ENCODE measurements around the gene NSRP1.
"Not testable (repeated sequence)": the region's sequence is repeated elsewhere in the genome, so short reads cannot be mapped to it uniquely, and the experiment has no call there.

NSRP1 gene, protein sequence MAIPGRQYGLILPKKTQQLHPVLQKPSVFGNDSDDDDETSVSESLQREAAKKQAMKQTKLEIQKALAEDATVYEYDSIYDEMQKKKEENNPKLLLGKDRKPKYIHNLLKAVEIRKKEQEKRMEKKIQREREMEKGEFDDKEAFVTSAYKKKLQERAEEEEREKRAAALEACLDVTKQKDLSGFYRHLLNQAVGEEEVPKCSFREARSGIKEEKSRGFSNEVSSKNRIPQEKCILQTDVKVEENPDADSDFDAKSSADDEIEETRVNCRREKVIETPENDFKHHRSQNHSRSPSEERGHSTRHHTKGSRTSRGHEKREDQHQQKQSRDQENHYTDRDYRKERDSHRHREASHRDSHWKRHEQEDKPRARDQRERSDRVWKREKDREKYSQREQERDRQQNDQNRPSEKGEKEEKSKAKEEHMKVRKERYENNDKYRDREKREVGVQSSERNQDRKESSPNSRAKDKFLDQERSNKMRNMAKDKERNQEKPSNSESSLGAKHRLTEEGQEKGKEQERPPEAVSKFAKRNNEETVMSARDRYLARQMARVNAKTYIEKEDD

GRCh38 chr17:30116661-30117551 is at the start of gene NSRP1:
NSRP1 (plus strand) TSS chr17:30116816; CDS start chr17:30116844, 28 bp downstream.
- DNase-seq (ENCODE audit: low read depth in 3 of 3): peak; percentile 86 to 96 (median 89)

DNA sequence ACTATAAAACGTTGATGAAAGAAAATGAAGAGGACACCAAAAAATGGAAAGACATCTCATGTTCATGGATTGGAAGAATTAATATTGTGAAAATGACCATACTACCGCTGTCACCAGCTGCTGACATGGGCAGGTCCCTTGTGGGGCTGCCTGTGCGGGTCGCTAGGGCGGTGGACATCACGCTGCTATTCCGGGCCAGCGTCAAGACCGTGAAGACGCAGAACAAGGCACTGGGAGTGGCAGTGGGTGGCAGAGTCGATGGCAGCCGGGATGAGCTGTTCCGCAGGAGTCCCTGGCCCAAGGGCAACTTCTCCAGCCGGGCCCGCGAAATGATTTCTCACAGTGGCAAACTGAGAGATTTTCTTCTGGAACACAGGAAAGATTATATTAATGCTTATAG is 48.2 kb upstream of the NSRP1 start:
- DNase-seq (ENCODE audit: low read depth in 3 of 3): no peak

DNA sequence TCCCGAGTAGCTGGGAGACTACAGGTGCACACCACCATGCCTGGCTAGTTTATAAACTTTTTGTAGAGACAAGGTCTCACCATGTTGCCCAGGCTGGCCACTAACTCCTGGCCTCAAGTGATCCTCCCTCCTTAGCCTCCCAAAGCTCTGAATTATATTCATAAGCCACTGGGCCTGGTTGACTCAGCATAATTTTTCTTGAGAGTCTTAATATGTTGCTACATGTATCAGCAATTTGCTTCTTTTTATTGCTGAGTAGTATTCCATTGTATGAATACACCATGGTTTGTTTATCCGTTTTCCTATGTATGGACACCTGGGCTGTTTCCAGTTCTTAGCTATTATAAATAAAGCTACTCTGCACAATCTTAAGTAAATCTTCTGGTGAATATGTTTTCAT is 42.4 kb upstream of the NSRP1 start:
- no peak for DNase-seq (ENCODE audit: low read depth in 3 of 3)

DNA sequence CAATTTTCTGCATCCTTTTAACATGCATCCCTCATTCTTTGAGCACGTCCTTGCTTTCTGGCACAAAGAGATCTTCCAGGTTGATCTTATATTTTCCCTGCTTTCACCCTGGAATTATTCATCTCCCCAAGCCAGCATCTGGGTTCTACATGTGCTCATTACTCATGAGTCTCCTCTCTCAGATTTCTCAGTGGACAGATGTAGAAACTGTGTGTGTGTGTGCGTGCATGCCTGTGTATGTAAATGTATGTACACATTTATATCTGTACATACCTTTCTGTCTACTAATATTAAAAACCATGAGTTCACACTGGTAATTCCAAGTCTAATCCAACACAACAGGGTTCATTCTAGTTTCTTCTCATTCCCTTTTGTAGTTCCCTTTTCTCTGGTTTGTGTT is 41.9 kb upstream of the NSRP1 start:
- DNase-seq (ENCODE audit: low read depth in 3 of 3): no peak

DNA sequence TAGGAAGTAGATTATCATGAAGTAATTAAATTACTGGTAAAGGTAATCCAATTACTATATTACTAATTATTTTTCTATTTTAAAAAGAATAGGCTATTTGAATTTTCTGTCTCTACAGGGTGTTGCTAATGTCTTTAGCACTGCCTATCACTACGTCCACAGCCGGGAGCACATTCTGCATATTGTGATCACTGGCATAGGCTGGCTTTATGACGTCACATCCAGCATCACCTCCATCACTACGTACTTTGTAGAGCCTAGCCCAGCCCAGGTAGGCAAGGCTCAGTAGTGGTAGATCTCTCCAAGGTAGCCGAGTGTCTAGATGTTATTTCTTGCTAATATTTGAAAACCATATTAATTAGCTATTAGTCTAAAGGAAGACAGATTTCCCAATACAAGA is 33.8 kb upstream of the NSRP1 start:
- no peak for DNase-seq (ENCODE audit: low read depth in 3 of 3)

DNA sequence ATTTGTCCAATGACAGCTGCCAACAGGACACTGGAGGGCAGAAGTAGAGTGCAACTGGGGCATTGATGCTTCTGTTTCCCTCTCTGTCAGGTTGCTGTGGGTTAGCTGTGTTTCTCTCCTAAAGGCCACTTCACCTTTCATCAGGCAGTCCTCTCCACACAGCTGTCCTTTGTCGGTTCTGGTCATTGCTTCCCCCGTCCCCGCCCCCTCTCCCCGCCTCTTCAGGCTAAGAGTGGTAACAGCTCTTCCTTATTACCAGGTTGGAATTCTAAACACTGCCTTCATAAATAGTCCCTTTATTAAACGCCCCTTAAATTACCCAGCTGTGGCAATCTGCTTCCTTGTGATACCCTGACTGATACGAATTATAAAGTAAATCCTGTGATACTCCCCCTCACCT is 31.8 kb upstream of the NSRP1 start:
- DNase-seq (ENCODE audit: low read depth in 3 of 3): no peak

DNA sequence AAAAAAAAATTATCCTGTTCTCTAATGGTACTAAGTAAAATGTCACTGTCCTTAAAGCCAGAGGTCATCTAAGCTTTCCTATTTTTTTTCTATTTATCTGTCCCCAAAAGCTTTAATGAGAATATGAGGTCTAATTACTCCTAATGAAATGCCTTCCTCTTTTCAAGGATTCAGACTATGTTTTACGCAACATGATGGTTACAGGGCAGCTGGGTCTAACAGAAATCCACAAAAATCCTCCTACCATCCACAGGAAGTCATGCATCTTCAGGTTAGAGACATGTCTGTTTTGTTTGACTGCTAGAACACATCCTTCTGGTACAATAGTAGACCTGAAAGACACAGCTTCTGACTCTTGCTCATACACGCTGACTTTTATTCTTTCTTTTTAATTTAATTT is 29.7 kb upstream of the NSRP1 start:
- DNase-seq (ENCODE audit: low read depth in 3 of 3): no peak

GRCh38 chr17:30087431-30087830 is 29.2 kb upstream of the NSRP1 start:
- not testable (repeated sequence) for DNase-seq (ENCODE audit: low read depth in 3 of 3)

DNA sequence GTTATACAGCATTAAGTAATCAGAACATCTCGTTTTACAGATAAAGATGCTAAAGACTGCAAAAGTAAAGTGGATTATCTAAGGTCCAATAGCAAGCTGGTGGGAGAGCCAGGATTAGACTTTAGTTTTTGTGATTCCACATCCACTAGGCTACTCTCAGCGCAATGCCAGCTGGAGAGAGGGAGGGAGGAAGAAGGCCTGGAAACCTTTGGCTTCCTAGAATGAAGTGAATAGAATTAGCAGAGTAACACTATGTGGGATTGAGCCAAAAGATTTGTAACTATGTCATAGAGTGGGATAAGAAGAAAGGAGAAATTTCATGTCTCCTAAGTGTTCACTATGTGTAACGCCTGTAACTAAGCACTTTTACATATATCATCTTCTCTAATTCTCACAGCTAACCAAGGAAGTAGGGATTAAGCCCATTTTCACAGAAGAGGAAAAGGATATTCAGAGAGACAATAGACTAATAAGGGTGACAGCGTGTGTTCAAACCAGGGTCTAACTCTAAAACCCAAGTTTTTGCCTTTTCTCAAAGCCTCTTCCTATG is 25.4 kb upstream of the NSRP1 start:
- no peak for DNase-seq (ENCODE audit: low read depth in 3 of 3)

DNA sequence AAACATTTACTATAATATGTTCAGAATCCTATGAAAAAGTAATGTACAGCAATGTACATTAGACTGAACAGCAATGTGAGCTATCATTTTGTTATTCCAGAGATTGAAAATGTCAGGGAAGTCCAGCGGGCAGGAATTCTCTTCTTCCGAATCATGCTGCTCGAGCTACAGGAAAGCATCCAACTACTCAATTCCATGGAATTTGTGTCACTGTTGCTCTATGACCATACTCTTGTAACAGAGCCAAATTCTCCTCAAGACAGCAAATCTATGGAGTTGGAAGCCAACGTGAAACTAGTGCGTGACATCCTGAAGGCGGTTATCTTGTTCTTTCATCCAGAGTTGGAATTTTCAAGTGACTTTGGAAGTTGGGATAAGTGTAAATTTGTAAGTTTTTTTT is 24.8 kb upstream of the NSRP1 start:
- DNase-seq (ENCODE audit: low read depth in 3 of 3): no peak

- DNase-seq (ENCODE audit: low read depth in 3 of 3): no peak
Observed at GRCh38 chr17:30092886-30093285, 23.7 kb upstream of the NSRP1 start.

- DNase-seq (ENCODE audit: low read depth in 3 of 3): peak in 2 of 3 experiments; percentile 13 to 31
Observed at GRCh38 chr17:30093463-30094147, 23.0 kb upstream of the NSRP1 start.

DNA sequence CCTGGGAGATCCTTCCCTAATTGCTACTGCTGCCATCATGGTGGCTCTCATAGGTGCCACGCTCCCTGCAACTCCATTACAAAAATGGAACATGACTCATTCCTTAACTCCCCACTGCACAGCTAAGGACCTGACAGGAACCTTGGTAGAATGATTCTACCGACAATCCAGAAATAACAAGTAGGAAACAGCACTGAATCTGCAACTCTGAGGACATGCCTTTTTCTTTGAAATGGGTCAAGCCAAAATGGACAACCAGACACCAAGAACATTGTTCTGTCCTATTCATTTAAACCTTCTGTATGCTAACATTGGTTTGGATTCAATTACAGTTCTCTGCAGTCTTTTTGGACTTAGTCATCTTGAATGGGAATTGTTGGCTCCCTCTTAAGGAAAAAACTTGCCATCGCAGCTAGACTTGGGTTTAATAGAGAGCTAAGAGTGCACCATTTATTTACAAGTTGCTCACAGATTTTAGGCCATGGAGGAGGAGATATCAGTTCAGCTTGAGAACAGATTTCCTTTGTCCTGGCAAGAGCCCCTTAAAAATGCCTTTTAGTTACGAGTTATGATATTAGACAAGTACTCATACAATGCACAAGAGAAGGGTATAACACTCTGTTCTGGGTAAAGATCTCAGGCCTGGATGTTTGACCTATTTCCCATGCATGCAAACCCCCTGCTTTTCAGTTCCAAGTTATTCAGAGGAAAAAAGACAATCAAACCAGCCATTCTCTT is 20.9 kb upstream of the NSRP1 start:
- DNase-seq (ENCODE audit: low read depth in 3 of 3): no peak

DNA sequence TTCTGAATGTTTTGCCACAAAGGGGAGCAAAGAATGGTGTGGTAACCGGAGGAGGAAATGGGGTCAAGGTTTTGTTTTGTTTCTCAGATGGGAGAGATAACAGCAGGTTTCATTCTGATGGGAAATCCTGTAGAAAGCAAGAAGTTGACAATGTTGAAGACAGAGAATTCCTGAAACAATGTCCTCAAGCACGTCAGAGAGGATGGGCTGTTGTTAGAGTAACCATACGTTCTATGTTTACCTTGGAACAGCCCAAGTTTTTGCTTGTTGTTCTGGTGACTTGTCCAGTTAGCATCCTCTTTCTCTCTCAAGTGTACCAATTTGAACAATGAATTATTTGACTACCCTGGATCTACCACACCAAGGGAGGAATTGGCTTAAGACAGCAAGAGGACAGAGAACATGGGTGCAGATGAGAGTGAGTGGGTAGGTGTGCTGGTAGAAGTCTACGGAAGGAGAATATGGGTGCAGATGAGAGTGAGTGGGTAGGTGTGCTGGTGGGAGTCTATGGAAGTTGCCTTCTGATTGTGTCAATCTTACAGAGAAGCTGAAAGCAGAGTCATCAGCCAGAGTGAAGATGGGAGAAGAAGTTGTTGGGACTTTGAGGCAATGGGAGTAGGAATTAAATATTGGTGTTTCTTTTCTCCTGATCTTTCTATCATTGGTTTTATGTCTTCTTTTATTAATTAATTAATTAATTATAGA is 14.8 kb upstream of the NSRP1 start:
- DNase-seq (ENCODE audit: low read depth in 3 of 3): no peak

- no peak for DNase-seq (ENCODE audit: low read depth in 3 of 3)
Observed at GRCh38 chr17:30103921-30104320, 12.7 kb upstream of the NSRP1 start.

- peak; percentile 45 to 73 (median 65) for DNase-seq (ENCODE audit: low read depth in 3 of 3)
Observed at GRCh38 chr17:30104575-30105339, 11.9 kb upstream of the NSRP1 start.

DNA sequence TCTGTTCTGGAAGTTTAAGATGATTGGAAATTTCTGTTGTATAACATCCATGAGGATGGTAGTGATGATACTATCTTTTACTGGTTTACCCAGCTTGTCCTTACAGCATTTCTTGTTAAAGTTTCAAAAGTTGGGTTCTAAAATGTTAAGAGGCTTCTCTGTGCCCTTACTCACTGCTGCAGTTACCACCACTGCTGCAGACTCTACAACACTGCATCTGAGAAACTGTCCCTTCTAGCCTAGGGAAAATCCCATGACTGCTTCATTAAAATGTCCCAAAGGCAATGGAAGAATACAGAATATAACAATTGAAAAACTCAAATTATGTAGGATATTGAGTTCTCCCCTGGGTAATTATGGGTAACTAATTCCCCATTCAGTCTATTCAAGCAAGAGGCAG is 3.8 kb upstream of the NSRP1 start:
- DNase-seq (ENCODE audit: low read depth in 3 of 3): no peak

DNA sequence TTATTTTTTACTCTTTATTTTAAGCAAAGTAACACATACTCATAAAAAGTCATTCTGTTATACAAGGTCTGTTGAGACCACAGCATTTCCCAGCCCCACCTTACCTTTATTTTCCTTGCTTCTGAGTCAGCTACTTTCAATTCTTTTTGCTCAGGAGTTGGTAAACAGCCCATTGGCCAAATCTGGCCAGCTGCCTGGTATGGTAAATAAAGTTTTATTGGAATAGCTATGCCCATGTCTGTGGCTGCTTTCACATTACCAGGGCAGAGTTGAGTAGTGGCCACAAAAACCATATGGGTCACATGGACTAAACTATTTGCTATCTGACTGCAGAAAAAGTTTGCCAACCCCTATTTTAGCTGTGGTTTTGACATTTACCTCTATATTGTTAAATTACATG is 3.4 kb upstream of the NSRP1 start:
- no peak for DNase-seq (ENCODE audit: low read depth in 3 of 3)

DNA sequence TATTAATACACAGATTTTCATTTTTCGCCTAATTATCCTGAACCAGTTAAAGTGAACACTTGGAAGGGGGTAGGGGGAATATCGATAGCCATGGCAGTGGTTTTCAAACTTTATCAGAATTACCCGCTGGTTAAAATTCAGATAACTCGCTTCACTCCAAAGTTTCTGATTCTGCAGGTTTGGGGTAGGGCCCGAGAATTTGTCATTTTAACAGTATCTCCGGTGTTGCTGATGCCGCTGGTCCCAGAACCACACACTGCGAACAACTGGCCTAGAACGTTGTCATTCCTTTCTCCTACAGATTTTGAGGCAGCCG is 313 bp upstream of the NSRP1 start:
- no peak for DNase-seq (ENCODE audit: low read depth in 3 of 3)

DNA sequence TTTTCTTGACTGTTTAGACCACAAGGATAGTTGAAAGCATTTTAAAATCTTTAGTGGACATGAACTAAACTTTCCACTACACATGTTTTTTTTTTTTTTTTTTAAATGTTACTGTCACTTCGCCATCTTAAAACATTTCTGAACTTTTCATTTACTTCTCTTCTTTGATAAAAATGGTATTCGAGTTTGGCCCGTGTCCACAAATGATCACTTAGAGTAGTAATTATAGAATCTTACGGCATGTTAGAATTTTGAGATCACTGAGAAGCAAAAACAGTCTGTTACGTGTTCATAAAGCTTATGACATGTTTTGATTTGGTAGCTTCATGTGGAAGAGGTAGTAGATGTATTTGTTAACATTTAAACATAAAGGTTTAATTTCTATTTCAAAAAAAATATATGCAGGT is 1.1 kb downstream of the NSRP1 start:
- no peak for DNase-seq (ENCODE audit: low read depth in 3 of 3)

Measured in stimulated activated CD4-positive, alpha-beta T cell treated with anti-CD3 and anti-CD28 coated beads, TNF-alpha, amount 100 ng/mL, for 24 hours (primary cell).